ENCODE results near the gene ALDH9A1. TPM values are rescaled to one million over a fixed set of nuclear protein-coding genes. Genes with fewer than 3 reads are reported as not detected.
"Not testable (repeated sequence)": the region's sequence is repeated elsewhere in the genome, so short reads cannot be mapped to it uniquely, and the experiment has no call there.

Gene ALDH9A1
- total RNA-seq = 10 to 100 TPM; 23.9 to 31.6 TPM

GRCh38 chr1:165697881-165698760 lies at the start of gene ALDH9A1:
TSS of gene ALDH9A1 (minus strand) at chr1:165698562. CDS start at chr1:165698558, 4 bp downstream.
- ATAC-seq (peak; percentile 93 to 95), DNase-seq (ENCODE audit: low spot score in 2 of 2) (peak; percentile 87 to 91)
- Mint-ChIP-seq H3K36me3 (peaks cover 12 to 13% of the 10 kb centered on the region in 2 donors), H3K9me3 (no peaks in the 10 kb centered on the region), H3K27ac (peak within 1 kb of the TSS; percentile 97 to 100)

GRCh38 chr1:165747632-165748447 lies 49.5 kb upstream of the ALDH9A1 start:
- H3K9me3 Mint-ChIP-seq = no peaks in the 10 kb centered on the region
- no peak for ATAC-seq
- H3K36me3 Mint-ChIP-seq = peaks cover under 1 to 5% of the 10 kb centered on the region in 2 donors
- no peak overlapping the region for H3K27ac Mint-ChIP-seq
- DNase-seq (ENCODE audit: low spot score in 2 of 2) = no peak

- H3K36me3 Mint-ChIP-seq = peaks cover 5 to 22% of the 10 kb centered on the region in 2 donors
- DNase-seq (ENCODE audit: low spot score in 2 of 2); H3K9me3 Mint-ChIP-seq; H3K27ac Mint-ChIP-seq; ATAC-seq: not testable (repeated sequence)
Observed at GRCh38 chr1:165744913-165745312, 46.6 kb upstream of the ALDH9A1 start.

GRCh38 chr1:165742194-165742593 lies 43.8 kb upstream of the ALDH9A1 start:
- Mint-ChIP-seq H3K27ac (peak overlapping the region in 1 of 2 donors; percentile 59), H3K36me3 (peaks cover 5 to 22% of the 10 kb centered on the region in 2 donors), H3K9me3 (no peaks in the 10 kb centered on the region)
- ATAC-seq = no peak
- no peak for DNase-seq (ENCODE audit: low spot score in 2 of 2)

GRCh38 chr1:165738794-165739193 lies 40.4 kb upstream of the ALDH9A1 start:
- H3K27ac Mint-ChIP-seq = no peak overlapping the region
- no peaks in the 10 kb centered on the region for H3K9me3 Mint-ChIP-seq
- DNase-seq (ENCODE audit: low spot score in 2 of 2) (no peak), ATAC-seq (no peak)
- H3K36me3 Mint-ChIP-seq = peaks cover 7 to 22% of the 10 kb centered on the region in 2 donors

GRCh38 chr1:165737196-165737595 lies 38.8 kb upstream of the ALDH9A1 start:
- Mint-ChIP-seq H3K36me3 (peaks cover 7 to 15% of the 10 kb centered on the region in 2 donors), H3K9me3 (no peaks in the 10 kb centered on the region), H3K27ac (no peak overlapping the region)
- no peak for DNase-seq (ENCODE audit: low spot score in 2 of 2)
- ATAC-seq = no peak

GRCh38 chr1:165734906-165735305 lies 36.5 kb upstream of the ALDH9A1 start:
- ATAC-seq = no peak
- no peak overlapping the region for H3K27ac Mint-ChIP-seq
- DNase-seq (ENCODE audit: low spot score in 2 of 2) = no peak
- H3K36me3 Mint-ChIP-seq = peaks cover 0 to 7% of the 10 kb centered on the region in 2 donors
- no peaks in the 10 kb centered on the region for H3K9me3 Mint-ChIP-seq

GRCh38 chr1:165726841-165727240 lies 28.5 kb upstream of the ALDH9A1 start:
- DNase-seq (ENCODE audit: low spot score in 2 of 2) = no peak
- Mint-ChIP-seq H3K27ac (no peak overlapping the region), H3K9me3 (no peaks in the 10 kb centered on the region), H3K36me3 (peaks cover 0 to 5% of the 10 kb centered on the region in 2 donors)
- no peak for ATAC-seq

- ATAC-seq (no peak), DNase-seq (ENCODE audit: low spot score in 2 of 2) (no peak)
- no peaks in the 10 kb centered on the region for H3K9me3 Mint-ChIP-seq
- H3K27ac Mint-ChIP-seq = no peak overlapping the region
- peaks cover 0 to 5% of the 10 kb centered on the region in 2 donors for H3K36me3 Mint-ChIP-seq
Observed at GRCh38 chr1:165726169-165726568, 27.8 kb upstream of the ALDH9A1 start.

GRCh38 chr1:165717918-165718515 lies 19.7 kb upstream of the ALDH9A1 start:
- Mint-ChIP-seq H3K36me3 (no peaks in the 10 kb centered on the region), H3K9me3 (no peaks in the 10 kb centered on the region), H3K27ac (no peak overlapping the region)
- ATAC-seq = peak; percentile 39 to 68
- peak in 1 of 2 donors; percentile 33 for DNase-seq (ENCODE audit: low spot score in 2 of 2)

GRCh38 chr1:165716265-165717051 lies 18.1 kb upstream of the ALDH9A1 start:
- ATAC-seq, H3K36me3 Mint-ChIP-seq, H3K27ac Mint-ChIP-seq: not testable (repeated sequence)

GRCh38 chr1:165712764-165713163 lies 14.4 kb upstream of the ALDH9A1 start:
- no peak for ATAC-seq
- no peaks in the 10 kb centered on the region for H3K9me3 Mint-ChIP-seq

More at GRCh38 chr1:165716265-165717051, 18.1 kb upstream of the ALDH9A1 start:
- DNase-seq (ENCODE audit: low spot score in 2 of 2); H3K9me3 Mint-ChIP-seq: not testable (repeated sequence)

GRCh38 chr1:165707984-165708706 lies 9.8 kb upstream of the ALDH9A1 start:
- DNase-seq (ENCODE audit: low spot score in 2 of 2) (no peak), ATAC-seq (no peak)
- H3K36me3 Mint-ChIP-seq = no peaks in the 10 kb centered on the region
- no peaks in the 10 kb centered on the region for H3K9me3 Mint-ChIP-seq
- H3K27ac Mint-ChIP-seq = no peak overlapping the region

More at GRCh38 chr1:165712764-165713163, 14.4 kb upstream of the ALDH9A1 start:
- Mint-ChIP-seq H3K36me3 (no peaks in the 10 kb centered on the region), H3K27ac (no peak overlapping the region)
- DNase-seq (ENCODE audit: low spot score in 2 of 2) = no peak

- H3K9me3 Mint-ChIP-seq = no peaks in the 10 kb centered on the region
- no peaks in the 10 kb centered on the region for H3K36me3 Mint-ChIP-seq
- H3K27ac Mint-ChIP-seq = no peak overlapping the region
- no peak for DNase-seq (ENCODE audit: low spot score in 2 of 2)
- no peak for ATAC-seq
Observed at GRCh38 chr1:165703648-165704047, 5.3 kb upstream of the ALDH9A1 start.

- H3K36me3 Mint-ChIP-seq; H3K27ac Mint-ChIP-seq; DNase-seq (ENCODE audit: low spot score in 2 of 2); ATAC-seq; H3K9me3 Mint-ChIP-seq: not testable (repeated sequence)
Observed at GRCh38 chr1:165701922-165702321, 3.6 kb upstream of the ALDH9A1 start.
